Measurements from ENCODE around the gene PLPP3.
A peak's percentile ranks its signal among the peaks of the same experiment; 100 is the strongest.

The PLPP3 gene

DNA sequence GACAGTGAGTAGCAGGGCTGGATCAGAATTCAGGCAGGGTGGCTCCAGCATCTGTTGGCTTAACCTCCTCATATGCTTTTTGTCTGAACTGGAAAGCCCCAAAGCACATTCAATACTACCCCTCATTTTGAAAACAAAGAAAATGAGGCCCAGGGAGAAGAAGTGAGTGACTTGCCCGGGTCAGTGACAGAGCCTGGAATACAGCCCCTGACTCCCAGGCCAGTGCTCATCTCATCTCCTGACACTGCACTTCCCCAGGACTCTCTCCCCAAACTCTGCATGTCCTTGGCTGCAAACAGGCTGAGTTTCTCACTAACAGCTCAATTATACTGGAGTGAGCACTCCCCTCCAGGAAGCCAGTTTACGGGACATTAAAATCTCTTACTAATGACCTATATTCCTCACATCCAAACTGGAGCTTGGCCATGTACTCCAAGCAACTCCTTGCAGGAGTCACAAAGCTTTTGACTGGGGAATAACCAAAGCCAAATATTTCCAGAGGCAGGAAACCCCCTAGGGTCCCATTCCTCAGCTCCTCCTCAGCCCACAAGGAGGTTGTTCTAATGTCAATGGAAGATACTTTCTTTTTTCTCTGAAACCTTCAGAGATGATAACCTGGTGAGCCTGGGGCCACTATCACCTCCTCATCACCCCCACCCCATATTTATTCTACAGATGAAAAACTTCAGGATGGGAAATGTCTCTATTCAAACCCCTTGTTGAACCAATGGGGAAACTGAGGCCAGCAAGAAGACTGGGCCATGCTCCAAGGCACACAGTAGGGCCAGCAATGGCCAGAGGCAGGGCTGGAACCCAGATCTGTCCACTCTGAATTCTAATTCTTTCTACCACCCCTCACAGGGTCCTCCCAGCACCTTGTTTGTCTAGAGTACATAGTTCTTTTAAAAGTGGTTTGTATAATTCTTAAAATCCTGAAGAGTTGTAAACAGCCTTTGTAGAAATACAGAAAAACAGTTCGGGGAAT is 127.0 kb downstream of the PLPP3 start:
- DNase-seq (ENCODE audit: low read depth) = peak; percentile 78
- TF ChIP-seq, protein P1, sequence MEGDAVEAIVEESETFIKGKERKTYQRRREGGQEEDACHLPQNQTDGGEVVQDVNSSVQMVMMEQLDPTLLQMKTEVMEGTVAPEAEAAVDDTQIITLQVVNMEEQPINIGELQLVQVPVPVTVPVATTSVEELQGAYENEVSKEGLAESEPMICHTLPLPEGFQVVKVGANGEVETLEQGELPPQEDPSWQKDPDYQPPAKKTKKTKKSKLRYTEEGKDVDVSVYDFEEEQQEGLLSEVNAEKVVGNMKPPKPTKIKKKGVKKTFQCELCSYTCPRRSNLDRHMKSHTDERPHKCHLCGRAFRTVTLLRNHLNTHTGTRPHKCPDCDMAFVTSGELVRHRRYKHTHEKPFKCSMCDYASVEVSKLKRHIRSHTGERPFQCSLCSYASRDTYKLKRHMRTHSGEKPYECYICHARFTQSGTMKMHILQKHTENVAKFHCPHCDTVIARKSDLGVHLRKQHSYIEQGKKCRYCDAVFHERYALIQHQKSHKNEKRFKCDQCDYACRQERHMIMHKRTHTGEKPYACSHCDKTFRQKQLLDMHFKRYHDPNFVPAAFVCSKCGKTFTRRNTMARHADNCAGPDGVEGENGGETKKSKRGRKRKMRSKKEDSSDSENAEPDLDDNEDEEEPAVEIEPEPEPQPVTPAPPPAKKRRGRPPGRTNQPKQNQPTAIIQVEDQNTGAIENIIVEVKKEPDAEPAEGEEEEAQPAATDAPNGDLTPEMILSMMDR (conservative IDR thresholded peaks at IDR 0.05; ENCODE audit: control insufficient read depth, insufficient read depth, low read depth, low read length) = no peak
- H3K4me3 ChIP-seq (ENCODE audit: control insufficient read depth, low read depth, low read length) = no peak overlapping the region

DNA sequence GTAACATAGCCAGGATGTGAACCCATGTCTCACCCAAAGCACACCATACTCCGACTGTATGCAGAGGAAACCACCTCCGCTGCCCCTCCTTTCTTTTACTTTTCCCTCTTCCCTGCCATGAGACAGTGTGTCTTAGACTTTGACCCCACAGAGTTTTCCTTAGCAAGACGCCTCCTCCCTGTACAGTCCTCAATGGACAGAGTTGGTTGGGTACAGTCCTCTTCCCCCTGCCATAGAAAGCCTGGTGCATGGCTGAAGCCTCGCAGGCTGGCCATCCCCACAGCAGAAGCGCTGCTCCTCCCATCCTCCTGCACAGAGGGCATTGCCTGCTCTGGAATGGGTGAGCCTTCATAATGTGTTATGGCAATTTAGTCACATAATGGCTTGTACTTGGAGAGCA is 127.9 kb downstream of the PLPP3 start:
- DNase-seq (ENCODE audit: low read depth) = no peak
- H3K4me3 ChIP-seq (ENCODE audit: control insufficient read depth, low read depth, low read length) = no peak overlapping the region
- TF ChIP-seq, protein P1 (conservative IDR thresholded peaks at IDR 0.05; ENCODE audit: control insufficient read depth, insufficient read depth, low read depth, low read length) = no peak

DNA sequence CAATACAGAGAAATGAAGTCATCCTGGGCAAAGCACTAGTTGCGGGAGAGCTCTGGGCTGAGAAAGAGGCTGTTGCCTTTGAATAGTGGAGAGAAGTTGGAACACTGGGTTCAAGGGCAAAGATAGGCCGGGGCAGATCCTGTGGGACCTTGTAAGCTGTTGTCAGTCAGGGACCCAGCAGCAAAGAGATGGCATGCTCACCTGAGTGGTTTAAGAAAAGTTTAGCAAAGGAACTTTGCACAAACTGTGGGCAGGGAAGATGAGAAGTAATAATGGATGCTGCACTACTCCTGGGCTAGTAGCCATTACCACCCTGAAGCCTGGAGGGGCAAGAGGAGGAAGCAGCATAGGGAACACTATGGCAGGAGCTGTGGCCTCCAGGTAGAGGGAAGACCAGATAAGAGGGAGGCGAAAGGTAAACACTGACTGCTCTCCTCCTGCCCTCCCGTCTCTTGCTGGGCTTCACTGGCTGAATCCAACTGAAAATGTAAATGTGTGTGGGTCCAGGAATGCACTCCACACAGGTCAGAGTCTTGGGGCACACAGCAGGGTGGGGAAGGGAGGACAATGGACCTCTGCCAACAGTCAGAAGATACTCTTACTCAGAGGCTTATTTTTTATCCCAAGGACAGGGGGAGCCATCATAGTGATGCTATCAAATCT is 129.2 kb downstream of the PLPP3 start:
- no peak for DNase-seq (ENCODE audit: low read depth)
- TF ChIP-seq, protein P1 (conservative IDR thresholded peaks at IDR 0.05; ENCODE audit: control insufficient read depth, insufficient read depth, low read depth, low read length) = no peak
- H3K4me3 ChIP-seq (ENCODE audit: control insufficient read depth, low read depth, low read length) = no peak overlapping the region

DNA sequence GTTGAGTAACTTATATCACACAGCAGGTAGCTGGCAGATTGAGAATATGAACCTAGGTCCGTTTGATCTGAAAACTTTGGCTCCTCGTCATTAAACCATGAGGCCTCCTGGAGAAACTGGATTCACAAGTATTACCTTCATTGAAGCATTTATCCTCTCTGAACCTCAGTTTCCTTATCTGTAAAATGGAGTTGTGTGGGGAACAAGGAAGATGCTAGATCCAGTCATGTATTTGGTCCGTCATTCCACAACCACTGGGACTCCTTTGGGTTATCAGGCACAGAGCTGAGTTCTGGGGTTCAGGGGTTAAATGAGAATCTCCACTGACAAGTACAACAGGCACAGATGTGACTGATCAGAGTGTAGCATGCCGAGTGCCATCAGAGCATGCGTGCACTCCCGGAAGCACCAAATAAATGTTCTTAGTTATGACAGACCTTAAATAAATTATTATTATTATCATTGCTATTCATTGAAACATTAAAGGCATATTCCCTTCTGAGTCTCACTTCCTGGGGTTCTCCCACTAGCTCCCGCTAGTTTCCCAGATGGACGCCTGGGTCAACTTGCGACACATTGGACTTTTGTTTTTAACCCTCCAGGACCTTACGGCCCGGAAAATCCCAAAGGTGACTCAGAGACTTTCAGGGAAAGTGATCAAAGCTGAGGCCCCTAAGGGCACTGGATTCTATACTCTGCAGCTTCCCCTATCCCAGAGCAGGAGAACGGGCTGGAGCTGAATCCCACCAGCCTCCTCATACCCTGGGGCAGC is 130.6 kb downstream of the PLPP3 start:
- peak; percentile 72 for DNase-seq (ENCODE audit: low read depth)
- no peak overlapping the region for H3K4me3 ChIP-seq (ENCODE audit: control insufficient read depth, low read depth, low read length)
- TF ChIP-seq, protein P1 (conservative IDR thresholded peaks at IDR 0.05; ENCODE audit: control insufficient read depth, insufficient read depth, low read depth, low read length) = no peak

DNA sequence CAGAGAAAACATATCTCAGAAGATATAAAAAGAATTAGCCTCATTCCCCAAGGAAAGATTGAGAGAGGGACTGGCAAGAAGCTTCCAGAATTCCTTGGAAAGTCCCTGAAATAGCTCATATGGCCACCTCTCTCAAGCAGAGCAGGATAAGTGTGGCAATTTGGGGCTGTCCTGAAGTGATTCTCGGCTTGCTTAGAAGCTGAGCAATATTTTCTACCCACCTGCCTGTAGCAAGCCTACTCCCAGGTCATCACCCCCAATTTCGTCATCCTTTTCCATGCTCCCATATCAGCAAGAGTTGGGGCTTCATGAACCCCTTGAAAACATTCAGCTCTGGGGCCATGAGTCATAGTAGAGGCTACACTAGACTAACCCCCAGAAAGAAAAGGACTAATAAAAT is 131.5 kb downstream of the PLPP3 start:
- H3K4me3 ChIP-seq (ENCODE audit: control insufficient read depth, low read depth, low read length) = no peak overlapping the region
- no peak for DNase-seq (ENCODE audit: low read depth)
- TF ChIP-seq, protein P1 (conservative IDR thresholded peaks at IDR 0.05; ENCODE audit: control insufficient read depth, insufficient read depth, low read depth, low read length) = no peak

DNA sequence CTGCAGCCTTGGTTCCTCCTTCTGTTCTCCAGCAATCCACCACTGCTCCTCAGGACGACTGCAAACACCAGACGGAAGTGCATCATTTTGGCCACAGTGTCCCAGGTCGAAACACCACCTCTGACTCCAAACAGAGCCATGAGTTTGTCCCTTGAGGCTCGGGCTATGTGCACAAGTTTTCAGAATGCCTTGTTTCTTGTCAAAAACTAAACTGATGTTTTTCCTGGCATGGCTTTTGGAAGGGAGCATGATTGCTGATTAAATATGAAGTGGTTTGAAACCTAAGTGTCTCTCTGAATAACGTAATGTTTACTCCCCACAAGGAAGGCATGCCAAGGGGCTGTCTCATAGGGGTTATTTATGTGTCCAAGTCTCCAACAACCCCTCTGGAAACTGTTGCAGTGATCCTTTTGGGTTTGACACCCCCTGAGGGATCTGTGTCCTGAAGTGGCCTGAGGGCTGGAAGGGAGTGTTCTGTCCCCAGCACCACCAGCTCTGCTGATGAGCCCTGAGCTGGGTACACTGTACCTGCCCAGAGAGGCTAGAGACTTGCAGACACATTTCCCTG is 132.7 kb downstream of the PLPP3 start:
- peak; percentile 81 for DNase-seq (ENCODE audit: low read depth)
- TF ChIP-seq, protein P1 (conservative IDR thresholded peaks at IDR 0.05; ENCODE audit: control insufficient read depth, insufficient read depth, low read depth, low read length) = no peak
- H3K4me3 ChIP-seq (ENCODE audit: control insufficient read depth, low read depth, low read length) = no peak overlapping the region

Data from fibroblast of mammary gland (primary cell).